COLO668 (cell line): ENCODE results near the gene TRIM24.
"Not testable (repeated sequence)": the region's sequence is repeated elsewhere in the genome, so short reads cannot be mapped to it uniquely, and the experiment has no call there.

ENCODE experiments used
- DNase-seq: peaks from one replicate; lab custom pipeline; 2025; ENCODE audit not compliant: unreplicated experiment; lab: John Stamatoyannopoulos, UW

The TRIM24 gene

GRCh38 chr7:138525757-138526156 lies 65.7 kb downstream of the TRIM24 start:
- no peak for DNase-seq

DNA sequence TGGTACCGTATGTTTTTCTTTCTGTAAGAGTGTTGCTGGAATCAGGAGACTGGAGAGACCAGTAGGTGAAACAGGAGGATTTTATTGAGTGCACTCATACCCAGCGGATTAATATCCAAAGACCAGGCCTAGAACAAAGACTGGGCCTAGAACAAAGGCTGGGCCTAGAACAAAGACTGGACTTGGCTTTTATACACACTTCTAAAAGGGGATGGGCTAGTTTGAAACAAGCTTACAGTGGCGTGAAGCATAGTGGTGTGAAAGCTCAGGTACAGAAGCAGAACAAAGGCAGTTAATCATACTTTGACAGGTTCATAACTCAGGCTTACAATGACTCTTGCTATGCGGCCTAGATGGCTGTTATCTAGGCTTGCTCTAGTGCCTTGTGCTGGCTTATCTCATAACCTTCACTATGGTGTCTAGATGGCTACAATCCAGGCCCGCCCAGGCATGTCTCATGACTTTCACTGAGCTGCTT lies 67.7 kb downstream of the TRIM24 start:
- no peak for DNase-seq

GRCh38 chr7:138536833-138537232 lies 76.8 kb downstream of the TRIM24 start:
- DNase-seq: not testable (repeated sequence)

DNA sequence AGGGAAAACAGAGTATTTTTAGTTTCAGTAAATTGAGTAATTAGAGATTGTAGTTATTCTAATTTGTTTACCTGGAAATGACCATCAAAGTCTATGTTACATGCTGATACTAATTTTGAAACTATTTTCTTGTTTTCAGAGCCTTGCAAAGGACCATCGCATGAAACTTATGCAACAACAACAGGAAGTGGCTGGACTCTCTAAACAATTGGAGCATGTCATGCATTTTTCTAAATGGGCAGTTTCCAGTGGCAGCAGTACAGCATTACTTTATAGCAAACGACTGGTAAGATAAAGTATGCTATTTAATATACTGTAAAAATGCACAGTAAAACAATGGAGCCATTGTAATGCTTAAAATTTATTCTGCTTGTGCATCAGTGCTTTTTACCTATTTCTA lies 78.5 kb downstream of the TRIM24 start:
- no peak for DNase-seq

DNA sequence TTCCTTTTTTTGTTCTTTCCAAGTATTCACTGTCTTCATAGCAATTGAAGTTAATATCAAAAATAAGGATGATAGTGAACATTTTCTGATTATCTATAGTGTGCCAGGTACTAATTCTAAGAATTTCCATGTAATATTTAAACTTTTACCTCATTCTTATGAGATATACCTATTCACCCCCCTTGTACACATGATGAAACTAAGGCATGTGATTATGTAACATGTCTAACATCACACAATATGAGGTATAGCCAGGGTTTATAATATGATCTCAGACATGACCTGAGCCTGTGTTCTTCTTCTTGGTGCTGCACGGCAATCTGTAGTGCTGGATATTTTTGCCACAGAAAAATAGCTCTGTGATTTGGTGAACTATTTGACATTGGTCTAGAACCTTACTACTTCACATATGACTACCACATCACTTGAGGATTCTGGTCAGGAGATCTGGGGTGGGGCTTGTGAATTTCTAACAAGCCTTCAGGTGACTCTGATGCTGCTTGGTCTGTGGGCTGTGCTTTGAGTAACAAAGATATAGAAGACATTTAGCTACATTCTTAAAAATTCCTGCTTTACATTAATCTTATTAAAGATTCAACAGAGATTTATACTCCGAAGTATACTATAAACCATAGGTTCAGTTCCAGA lies 79.1 kb downstream of the TRIM24 start:
- DNase-seq: no peak

DNA sequence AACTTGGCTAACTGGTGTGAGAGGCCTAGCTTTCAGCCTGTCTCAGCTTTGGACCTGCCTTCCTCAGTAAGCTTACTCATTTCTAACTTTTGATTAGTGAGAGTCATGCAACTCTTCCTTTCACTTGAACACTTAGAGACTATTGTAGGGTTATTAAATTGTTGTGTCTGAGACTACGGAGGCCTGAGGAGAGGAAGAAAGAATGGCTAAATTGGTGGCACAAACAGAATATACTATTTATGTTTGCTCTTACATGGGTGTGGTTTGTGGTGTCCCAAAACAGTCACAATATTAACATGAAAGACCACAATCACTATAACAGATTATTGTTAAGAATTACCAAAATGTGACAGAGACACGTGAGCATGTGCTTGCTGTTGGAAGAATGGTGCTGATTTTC lies 82.1 kb downstream of the TRIM24 start:
- DNase-seq: no peak

DNA sequence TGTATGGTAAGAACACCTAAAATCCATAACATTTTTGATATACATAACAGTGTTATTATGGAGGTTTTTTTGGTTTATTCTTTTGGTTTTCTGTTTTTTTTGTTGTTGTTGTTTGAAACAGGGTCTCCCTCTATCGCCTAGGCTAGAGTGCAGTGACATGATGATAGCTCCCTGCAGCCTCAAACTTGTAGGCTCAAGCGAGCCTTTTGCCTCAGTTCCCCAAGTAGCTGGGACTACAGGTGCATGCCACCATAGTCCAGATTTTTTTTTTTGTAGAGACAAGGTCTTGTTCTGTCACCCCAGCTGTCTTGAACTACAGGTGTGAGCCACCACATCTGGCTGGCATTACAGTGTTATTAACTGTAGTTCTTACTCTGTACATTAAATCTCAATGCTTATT lies 83.7 kb downstream of the TRIM24 start:
- DNase-seq: no peak

DNA sequence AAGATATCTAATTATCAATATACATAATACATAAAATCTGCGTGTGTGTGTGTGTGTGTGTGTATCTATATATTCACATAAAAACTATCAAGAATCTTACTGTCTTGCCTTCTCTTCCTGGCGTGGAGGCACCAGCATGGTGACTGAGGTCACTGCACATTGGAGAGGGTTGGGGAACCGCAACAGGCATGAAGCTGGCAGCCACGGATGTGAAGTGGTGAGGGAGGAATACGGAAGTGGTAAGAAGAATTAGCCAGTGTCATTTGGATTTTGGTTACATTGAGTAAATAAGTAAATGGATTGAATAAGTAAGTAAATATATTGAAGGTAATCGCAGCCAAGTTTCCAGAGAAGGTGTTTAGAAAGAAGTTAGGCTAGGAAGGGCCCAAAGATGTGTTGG lies 85.1 kb downstream of the TRIM24 start:
- DNase-seq: no peak

DNA sequence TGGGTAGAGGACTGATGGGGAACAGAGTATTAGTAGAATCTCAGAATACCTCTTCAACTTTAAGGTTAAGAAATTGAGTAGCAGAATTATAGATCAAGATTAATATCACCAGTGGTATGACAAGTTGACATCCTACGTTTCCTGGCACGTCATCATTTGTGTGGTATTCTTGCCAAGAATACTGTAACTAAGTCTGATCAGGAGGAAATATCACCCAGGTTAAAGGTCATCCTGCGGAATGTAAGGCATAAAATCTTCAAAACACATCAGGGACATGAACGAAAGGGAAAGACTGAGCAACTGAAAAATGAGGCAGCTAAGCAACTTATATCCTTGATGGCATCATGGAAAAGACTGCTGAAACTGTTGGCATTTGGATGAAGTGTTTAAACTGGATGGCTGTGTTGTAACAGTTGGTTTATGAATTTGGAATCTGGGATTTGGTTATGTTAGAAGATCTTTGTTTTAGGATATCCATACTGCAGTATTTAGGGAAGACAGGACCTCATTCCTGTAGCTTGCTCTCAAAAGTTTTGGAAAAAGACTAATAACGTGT lies 86.1 kb downstream of the TRIM24 start:
- DNase-seq: no peak

DNA sequence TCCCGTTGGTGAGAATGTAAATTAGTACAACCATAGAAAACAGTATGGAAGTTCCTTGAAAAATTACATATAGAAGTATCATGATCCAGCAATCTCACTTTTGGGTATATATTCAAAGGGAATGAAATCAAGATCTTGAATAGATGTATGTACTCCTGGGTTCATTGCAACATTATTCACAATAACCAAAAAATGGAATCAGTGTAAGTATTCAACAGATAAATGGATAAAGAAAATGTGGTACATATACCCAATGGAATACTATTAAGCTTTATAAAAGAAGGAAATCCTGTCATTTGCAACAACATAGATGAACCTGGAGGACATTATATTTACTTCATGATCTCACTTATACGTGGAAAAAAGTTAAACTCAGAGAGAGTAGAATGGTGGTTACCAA lies 86.8 kb downstream of the TRIM24 start:
- DNase-seq: no peak

- no peak for DNase-seq
Observed at GRCh38 chr7:138549082-138549481, 89.0 kb downstream of the TRIM24 start.

- DNase-seq: no peak
Observed at GRCh38 chr7:138550337-138550736, 90.3 kb downstream of the TRIM24 start.

DNA sequence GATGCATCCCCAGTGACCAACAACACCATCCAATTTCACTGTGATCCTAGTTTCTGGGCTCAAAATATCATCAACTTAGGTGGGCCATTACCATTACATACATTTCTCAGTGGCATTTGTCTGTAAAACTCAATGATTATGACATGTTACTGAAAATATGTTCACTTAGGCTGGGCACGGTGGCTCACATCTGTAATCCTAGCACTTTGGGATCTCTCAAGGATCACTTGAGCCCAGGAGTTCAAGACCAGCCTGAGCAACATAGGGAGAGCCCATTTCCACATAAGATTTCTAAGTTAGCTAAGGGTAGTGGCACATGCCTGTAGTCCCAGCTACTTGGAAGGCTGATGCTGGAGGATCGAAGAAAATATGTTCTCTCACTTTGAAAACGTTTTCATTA lies 91.0 kb downstream of the TRIM24 start:
- no peak for DNase-seq

GRCh38 chr7:138553805-138554204 lies 93.7 kb downstream of the TRIM24 start:
- no peak for DNase-seq

GRCh38 chr7:138554674-138555073 lies 94.6 kb downstream of the TRIM24 start:
- DNase-seq: no peak

- DNase-seq: no peak
Observed at GRCh38 chr7:138555684-138556083, 95.6 kb downstream of the TRIM24 start.

DNA sequence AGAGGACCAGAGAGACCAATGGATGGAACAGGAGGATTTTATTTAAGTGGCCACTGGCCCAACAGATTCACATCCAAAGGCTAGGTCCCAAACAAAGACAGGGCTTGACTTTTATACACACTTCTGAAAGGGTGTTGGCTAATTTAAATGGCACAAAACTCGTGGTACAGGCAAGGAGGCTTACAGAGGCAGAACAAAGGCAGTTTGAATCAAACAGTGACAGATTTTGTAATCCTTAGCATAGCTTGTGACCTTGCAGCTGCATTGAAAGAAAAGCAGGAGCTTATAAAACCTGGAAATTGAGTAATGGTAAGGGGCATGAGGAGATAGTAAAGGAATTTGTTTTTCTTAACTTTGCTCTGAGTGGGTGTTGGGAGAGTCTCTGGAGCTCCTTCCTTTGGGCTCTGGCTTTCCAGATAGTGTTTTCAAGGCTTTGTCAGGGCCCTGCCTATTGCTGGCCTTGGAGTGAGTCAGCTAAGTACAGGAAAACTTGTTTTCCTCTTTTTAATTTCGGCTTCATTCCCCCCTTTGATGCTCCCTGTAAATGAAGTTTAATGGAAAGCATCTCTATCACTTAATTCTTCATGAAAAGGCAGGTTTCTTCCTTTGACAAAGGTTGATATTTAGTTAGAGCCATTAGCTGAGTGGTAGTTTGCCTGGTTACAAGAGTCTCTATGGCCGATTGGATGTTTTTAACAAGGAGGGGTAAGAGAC lies 96.9 kb downstream of the TRIM24 start:
- DNase-seq: no peak

DNA sequence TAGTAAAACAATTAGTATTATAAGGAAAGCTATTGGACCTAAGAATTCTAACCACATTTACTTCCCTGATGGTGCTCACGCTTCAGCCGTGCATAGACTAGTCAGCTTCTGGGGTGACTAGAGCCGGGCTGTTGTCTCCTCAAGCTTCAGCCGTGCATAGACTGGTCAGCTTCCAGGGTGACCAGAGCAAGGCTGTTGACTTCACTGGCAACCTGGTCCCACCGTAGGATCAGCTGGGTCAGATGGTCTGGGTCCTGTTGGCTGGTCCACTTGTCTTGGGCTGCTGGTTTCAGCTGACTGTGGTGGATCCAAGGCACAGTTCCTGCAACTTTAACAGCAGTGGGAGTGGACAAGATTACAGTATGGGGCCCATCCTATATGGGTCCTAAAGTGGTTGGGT lies 99.4 kb downstream of the TRIM24 start:
- DNase-seq: no peak

GRCh38 chr7:138563808-138564207 lies 103.7 kb downstream of the TRIM24 start:
- DNase-seq: no peak

- no peak for DNase-seq
Observed at GRCh38 chr7:138564365-138564764, 104.3 kb downstream of the TRIM24 start.

DNA sequence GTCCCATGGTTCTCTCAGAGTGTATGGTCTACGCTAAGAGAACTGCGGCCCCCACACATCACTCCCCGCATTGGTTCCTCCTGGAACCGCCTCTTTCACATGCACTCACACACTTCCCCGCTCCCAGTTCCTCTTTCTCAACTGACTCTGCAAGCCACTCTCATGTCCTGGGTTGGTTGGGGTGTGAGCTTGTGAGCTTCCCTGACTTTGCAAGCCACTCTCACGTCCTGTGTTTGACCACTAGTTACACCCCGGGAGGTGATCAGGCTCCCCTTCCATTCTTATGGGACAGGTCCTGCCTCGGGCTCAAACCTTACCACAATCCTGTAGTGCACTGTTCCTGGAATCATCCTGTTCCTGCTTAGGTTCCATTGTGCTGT lies 105.0 kb downstream of the TRIM24 start:
- no peak for DNase-seq

DNA sequence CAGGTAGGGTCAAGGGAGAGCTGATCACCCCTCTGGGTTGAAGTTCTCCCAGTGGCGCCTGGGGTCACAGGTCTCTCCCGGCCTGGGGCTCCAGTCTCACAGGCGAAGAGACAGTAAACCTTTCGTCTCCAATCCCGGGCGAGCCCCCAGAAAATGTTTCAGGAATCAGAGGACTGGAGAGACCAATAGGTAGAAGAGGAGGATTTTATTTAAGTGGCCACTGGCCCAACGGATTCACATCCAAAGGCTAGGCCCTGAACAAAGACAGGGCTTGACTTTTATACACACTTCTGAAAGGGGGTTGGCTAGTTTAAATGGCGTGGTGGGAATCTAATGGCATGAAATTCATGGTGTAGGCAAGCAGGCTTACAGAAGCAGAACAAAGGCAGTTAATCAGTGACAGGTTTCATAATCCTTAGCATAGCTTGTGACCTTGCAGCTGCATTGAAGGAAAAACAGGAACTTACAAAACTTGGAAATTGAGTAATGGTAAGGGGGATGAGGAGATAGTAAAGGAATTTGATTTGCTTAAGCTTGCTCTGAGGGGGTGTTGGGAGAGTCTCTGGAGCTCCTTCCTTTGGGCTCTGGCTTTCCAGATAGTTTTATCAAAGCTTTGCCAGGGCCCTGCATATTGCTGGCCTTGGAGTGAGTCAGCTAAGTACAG lies 105.5 kb downstream of the TRIM24 start:
- no peak for DNase-seq
